Endodermal cell (in vitro differentiated cells): ENCODE data around the gene HOXD9. TPM values are rescaled to one million over a fixed set of nuclear protein-coding genes. Genes with fewer than 3 reads are reported as not detected.

Experiments used
- DNase-seq: peaks from one replicate; pipeline ENCODE4 v3.0.0-alpha.2; 2017
- H3K27ac ChIP-seq: 2 replicates; pipeline ENCODE4 v1.5.1; 2013; ENCODE audit warnings: mild to moderate bottlenecking, low read depth, low read length, moderate library complexity
- H3K27me3 ChIP-seq: 2 replicates; pipeline ENCODE4 v1.6.1; 2013; ENCODE audit warnings: mild to moderate bottlenecking, low read length, moderate library complexity; ENCODE audit not compliant: insufficient read depth, control insufficient read depth, poor library complexity, severe bottlenecking
- H3K36me3 ChIP-seq: 2 replicates; pipeline ENCODE4 v1.7.0; 2013; ENCODE audit warnings: mild to moderate bottlenecking, low read length, moderate library complexity; ENCODE audit not compliant: control insufficient read depth, insufficient read depth
- H3K4me1 ChIP-seq: one replicate; pipeline ENCODE4 v1.7.0; 2013; ENCODE audit warnings: low read length; ENCODE audit not compliant: control insufficient read depth, insufficient read depth
- H3K4me3 ChIP-seq: 2 replicates; pipeline ENCODE4 v1.5.1; 2013; ENCODE audit warnings: mild to moderate bottlenecking, low read length, moderate library complexity
- H3K9ac ChIP-seq: 2 replicates; pipeline ENCODE4 v1.6.1; 2013; ENCODE audit warnings: mild to moderate bottlenecking, low read length, moderate library complexity; ENCODE audit not compliant: poor library complexity, severe bottlenecking; ENCODE audit errors: extremely low read depth
- H3K9me3 ChIP-seq: 2 replicates; pipeline ENCODE4 v1.6.1; 2013; ENCODE audit warnings: mild to moderate bottlenecking, low read length, moderate library complexity; ENCODE audit not compliant: control insufficient read depth
- H3K27ac Mint-ChIP-seq: 2 replicates; pipeline ENCODE4 v1.8.0; 2020; ENCODE audit warnings: mixed read lengths
- H3K27me3 Mint-ChIP-seq: 2 replicates; pipeline ENCODE4 v1.8.0; 2021; ENCODE audit warnings: mild to moderate bottlenecking, mixed read lengths; ENCODE audit not compliant: insufficient read depth
- H3K36me3 Mint-ChIP-seq: 2 replicates; pipeline ENCODE4 v1.8.0; 2020; ENCODE audit warnings: low read depth, mixed read lengths
- H3K4me1 Mint-ChIP-seq: 2 replicates; pipeline ENCODE4 v1.8.0; 2020; ENCODE audit warnings: mixed read lengths
- H3K4me3 Mint-ChIP-seq: 2 replicates; pipeline ENCODE4 v1.8.0; 2020; ENCODE audit warnings: mild to moderate bottlenecking, moderate library complexity, mixed read lengths
- H3K9me3 Mint-ChIP-seq: 2 replicates; pipeline ENCODE4 v1.8.0; 2020; ENCODE audit warnings: mild to moderate bottlenecking, mixed read lengths
- WGBS, 2 experiments: methylation state at CpG; one replicate each; pipeline versions ENCODE4 v1.1.5 to v1.1.7; 2013; ENCODE audit warnings: missing lambda C conversion rate in 2 of 2, mixed read lengths in 1 of 2; ENCODE audit not compliant: insufficient coverage in 1 of 2, insufficient read length in 1 of 2; 5-methylcytosine and 5-hydroxymethylcytosine counted together
- total RNA-seq, 2 donors: library from RNA; stranded (reverse); fragmentation: NEBNext Ultra II Directional in 1 of 2; extraction: Animal tissue kit (Norgen Biotek cat#: 25700) in 1 of 2; gene quantifications; 2 replicates in 1 of 2; 3 replicates in 1 of 2; pipeline ENCODE4 v1.2.1, GENCODE V29; 2021
- TF ChIP-seq, protein P1 (sequence below): fragments of 200-600 bp; sonication (generic); conservative IDR thresholded peaks from 2 replicates; pipeline ENCODE4 v1.5.0; 2021; ENCODE audit warnings: antibody characterized with exemption, mild to moderate bottlenecking

The HOXD9 gene
- total RNA-seq, 2 donors from 2014 or later: not detected

DNA sequence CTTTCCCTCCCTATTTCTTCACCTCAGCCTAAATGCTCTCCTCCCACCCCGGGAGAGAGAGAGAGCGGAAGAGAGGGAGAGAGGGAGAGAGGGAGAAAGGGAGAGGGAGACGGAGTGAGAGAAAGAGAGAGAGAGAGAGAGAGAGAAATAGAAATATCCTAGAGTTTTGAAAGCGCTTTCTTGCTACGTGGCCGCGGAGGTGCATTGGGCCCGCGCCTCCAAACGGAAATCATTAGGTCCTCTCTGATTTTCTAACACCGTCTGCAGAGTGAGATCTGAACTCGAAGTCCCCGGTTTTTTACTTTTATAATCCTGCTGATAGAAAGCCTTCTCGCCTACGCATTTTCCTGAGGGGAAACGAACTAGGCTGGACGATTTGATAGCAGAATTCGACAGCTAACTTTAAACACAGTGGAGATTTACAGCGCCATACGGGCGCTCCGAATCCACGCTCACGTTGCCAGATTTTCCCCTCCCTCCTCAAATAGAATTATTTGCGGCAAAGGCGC lies 37.9 kb upstream of the HOXD9 start:
- peaks cover 47% of the 10 kb centered on the region for H3K4me1 Mint-ChIP-seq
- DNase-seq: peak; percentile 50
- Histone ChIP-seq H3K27ac (no peak overlapping the region), H3K4me1 (peaks cover 12% of the 10 kb centered on the region), H3K9me3 (no peaks in the 10 kb centered on the region), H3K36me3 (no peaks in the 10 kb centered on the region), H3K27me3 (peaks cover 95% of the 10 kb centered on the region), H3K9ac (no peak overlapping the region), H3K4me3 (peak overlapping the region; percentile 64)
- H3K27me3 Mint-ChIP-seq: peaks cover 95% of the 10 kb centered on the region
- TF ChIP-seq, protein P1, sequence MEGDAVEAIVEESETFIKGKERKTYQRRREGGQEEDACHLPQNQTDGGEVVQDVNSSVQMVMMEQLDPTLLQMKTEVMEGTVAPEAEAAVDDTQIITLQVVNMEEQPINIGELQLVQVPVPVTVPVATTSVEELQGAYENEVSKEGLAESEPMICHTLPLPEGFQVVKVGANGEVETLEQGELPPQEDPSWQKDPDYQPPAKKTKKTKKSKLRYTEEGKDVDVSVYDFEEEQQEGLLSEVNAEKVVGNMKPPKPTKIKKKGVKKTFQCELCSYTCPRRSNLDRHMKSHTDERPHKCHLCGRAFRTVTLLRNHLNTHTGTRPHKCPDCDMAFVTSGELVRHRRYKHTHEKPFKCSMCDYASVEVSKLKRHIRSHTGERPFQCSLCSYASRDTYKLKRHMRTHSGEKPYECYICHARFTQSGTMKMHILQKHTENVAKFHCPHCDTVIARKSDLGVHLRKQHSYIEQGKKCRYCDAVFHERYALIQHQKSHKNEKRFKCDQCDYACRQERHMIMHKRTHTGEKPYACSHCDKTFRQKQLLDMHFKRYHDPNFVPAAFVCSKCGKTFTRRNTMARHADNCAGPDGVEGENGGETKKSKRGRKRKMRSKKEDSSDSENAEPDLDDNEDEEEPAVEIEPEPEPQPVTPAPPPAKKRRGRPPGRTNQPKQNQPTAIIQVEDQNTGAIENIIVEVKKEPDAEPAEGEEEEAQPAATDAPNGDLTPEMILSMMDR: no peak
- no peak overlapping the region for H3K27ac Mint-ChIP-seq
- H3K9me3 Mint-ChIP-seq: peaks cover 5% of the 10 kb centered on the region
- H3K4me3 Mint-ChIP-seq: peak overlapping the region; percentile 46
- WGBS, 2 experiments: 2 to 3% methylated on average over 21 to 26 of the region's 26 CpGs
- no peaks in the 10 kb centered on the region for H3K36me3 Mint-ChIP-seq

DNA sequence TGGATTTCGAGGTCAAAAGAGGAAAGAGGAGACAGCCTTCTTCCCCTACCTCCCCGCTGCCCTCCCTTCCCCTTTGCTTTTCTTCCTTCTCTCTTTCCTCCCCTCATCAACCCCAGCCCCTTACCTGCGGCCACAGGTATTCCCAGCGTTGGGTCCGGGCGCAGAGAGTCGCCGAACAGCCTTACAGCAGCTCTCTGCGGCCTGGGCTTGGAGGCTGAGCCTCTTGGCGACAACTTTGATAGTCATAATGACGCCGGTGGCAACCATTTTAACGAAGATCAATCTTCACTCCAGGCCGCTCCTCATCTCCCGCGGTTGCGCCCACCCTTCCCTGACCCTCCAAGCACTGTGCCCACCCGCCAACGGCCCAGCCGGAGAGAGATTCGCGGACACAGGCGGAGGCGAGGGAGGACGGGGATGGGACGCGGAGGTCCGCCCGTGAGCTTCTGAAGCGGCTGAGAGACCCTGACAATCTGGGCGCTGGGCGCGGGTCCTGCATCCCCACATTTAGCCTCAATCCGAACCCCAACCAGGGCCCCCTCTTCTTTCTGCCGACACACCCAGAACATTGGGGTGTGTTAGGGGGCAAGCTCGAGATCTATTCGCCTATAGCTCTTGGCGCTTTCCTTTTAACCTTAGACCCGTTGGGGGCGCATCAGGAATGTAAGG lies 37.3 kb upstream of the HOXD9 start:
- 0 to 2% methylated on average over 6 to 37 of the region's 40 CpGs for WGBS, 2 experiments
- H3K36me3 Mint-ChIP-seq: no peaks in the 10 kb centered on the region
- peak overlapping the region; percentile 46 for H3K4me3 Mint-ChIP-seq

DNA sequence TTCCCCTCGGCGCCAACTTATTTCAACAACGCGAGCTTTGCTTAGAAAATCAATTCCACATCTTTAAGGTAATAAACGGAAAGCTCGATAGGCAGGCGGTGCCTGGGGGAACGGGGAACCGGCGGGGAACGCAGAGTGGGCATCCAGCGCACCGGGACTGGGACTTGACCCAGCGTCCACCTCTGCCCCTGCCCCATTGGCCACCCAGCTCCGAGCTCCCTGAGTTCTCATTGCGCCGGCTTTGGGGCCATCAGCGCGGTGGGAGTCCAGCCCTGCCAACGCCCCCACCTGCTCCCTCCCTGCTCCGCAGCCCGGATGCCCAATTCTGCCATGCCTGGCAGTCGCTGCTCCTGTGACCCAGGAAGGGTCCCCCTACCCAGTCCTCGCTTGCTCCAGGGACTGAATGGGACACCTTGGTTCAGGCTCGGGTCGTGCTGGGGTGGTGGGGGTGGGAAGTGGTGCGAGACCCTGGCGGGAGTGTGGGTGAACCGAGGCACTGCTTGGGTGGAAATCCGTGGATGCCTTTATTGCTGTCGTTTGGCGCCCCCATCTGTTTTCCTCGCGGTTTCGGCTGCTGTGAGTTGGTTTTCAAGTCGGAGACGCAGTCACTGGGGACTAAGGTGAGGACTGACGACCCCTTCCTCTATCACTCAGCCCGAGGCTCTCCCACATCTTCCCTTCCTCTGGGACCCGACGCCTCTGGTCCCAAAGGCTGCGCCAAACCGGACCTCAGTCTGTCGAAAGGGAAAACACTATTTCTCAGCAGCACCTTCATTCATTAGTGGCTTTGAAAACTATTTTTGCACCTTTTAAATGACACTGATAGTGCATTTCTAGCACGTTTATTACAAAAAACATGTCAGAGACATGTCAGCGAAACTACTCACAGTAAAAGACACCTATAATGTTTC lies 36.4 kb upstream of the HOXD9 start:
- Histone ChIP-seq H3K4me3 (peak overlapping the region; percentile 64), H3K27ac (no peak overlapping the region), H3K9me3 (peaks cover 5% of the 10 kb centered on the region), H3K27me3 (peaks cover 98% of the 10 kb centered on the region), H3K36me3 (no peaks in the 10 kb centered on the region), H3K9ac (no peak overlapping the region), H3K4me1 (peaks cover 12% of the 10 kb centered on the region)
- Mint-ChIP-seq H3K27ac (no peak overlapping the region), H3K9me3 (peaks cover 3% of the 10 kb centered on the region), H3K4me3 (peak overlapping the region; percentile 46), H3K27me3 (peaks cover 100% of the 10 kb centered on the region), H3K36me3 (no peaks in the 10 kb centered on the region), H3K4me1 (peaks cover 44% of the 10 kb centered on the region)
- TF ChIP-seq, protein P1: peak; percentile 78
- 1 to 2% methylated on average over 27 to 46 of the region's 46 CpGs for WGBS, 2 experiments
- peak; percentile 88 for DNase-seq

More for the DNA sequence above, 37.3 kb upstream of the HOXD9 start:
- Histone ChIP-seq H3K9ac (no peak overlapping the region), H3K27ac (no peak overlapping the region), H3K27me3 (peaks cover 98% of the 10 kb centered on the region), H3K36me3 (no peaks in the 10 kb centered on the region), H3K4me3 (peak overlapping the region; percentile 64), H3K4me1 (peaks cover 12% of the 10 kb centered on the region), H3K9me3 (no peaks in the 10 kb centered on the region)
- TF ChIP-seq, protein P1: no peak
- H3K9me3 Mint-ChIP-seq: peaks cover 5% of the 10 kb centered on the region
- peaks cover 100% of the 10 kb centered on the region for H3K27me3 Mint-ChIP-seq
- peak; percentile 78 for DNase-seq
- H3K4me1 Mint-ChIP-seq: peaks cover 47% of the 10 kb centered on the region
- H3K27ac Mint-ChIP-seq: no peak overlapping the region
